Stimulated activated CD4-positive, alpha-beta T cell treated with anti-CD3 and anti-CD28 coated beads, Interleukin-12 subunit alpha, Interleukin-12 subunit beta, amount 100 ng/mL, for 4 hours (primary cell): ENCODE data around the gene RAMP1.

Experiments
- DNase-seq: peaks from one replicate; pipeline ENCODE4 v3.0.0-alpha.2; 2020

The RAMP1 gene

DNA sequence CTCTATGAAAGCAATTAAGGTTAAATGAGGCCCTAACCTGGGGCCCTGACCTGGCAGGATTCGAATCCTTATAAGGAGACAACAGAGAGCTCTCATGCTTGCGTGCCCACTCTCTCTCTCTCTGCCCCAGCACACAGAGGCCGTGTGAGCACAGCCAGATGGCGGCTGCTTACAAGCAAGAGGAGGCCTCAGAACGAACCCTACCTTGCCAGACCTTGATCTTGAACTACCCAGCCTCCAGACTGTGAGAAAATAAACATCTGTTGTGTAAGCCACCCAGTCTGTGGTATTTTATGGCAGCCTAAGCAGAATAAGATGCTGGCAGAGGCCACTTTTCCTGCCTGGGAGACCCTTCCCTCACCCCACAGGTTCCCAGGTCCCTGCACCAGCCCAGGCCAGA lies 102.2 kb downstream of the RAMP1 start:
- DNase-seq: no peak
